ENCODE measurements around the gene CTAG1B.

- TF ChIP-seq CTCF (IDR thresholded peaks at IDR 0.05; ENCODE audit: insufficient read depth, low read depth, low read length), result no peak
- no peak for TF ChIP-seq EZH2 (IDR thresholded peaks at IDR 0.05; ENCODE audit: insufficient read depth, low read length)
Observed at GRCh38 chrX:154654925-154655324, 35.8 kb upstream of the CTAG1B start.

Measured in astrocyte (in vitro differentiated cells and primary cell).